GM10248 (cell line): ENCODE results near the gene RAB11B.
"Not testable (repeated sequence)": the region's sequence is repeated elsewhere in the genome, so short reads cannot be mapped to it uniquely, and the experiment has no call there.

ENCODE experiments used
- CTCF ChIA-PET: fragments of 300-600 bp; sonication (Branson Sonifier 250); formaldehyde crosslinking; extraction: SDS; loops from one replicate; lab custom pipeline; 2021; ENCODE audit warnings: antibody characterized with exemption; lab: Yijun Ruan, JAX
- POLR2A ChIA-PET: fragments of 350-650 bp; sonication (Branson Sonifier 250); formaldehyde crosslinking; extraction: SDS; loops from one replicate; lab custom pipeline; 2020; ENCODE audit warnings: antibody characterized with exemption; lab: Yijun Ruan, JAX
- DNase-seq: peaks from one replicate; pipeline ENCODE4 v3.0.0; 2012; ENCODE audit errors: extremely low spot score
- CTCF ChIP-seq: IDR thresholded peaks from 2 replicates; pipeline ENCODE4 v1.5.1; 2012; ENCODE audit warnings: mild to moderate bottlenecking, low read depth; ENCODE audit errors: extremely low read depth, missing control alignments, control extremely low read depth

Gene RAB11B

GRCh38 chr19:8389891-8390616 is at the start of gene RAB11B:
RAB11B (plus strand) TSS chr19:8390360; CDS start chr19:8390417, 57 bp downstream.
- CTCF ChIA-PET = interaction anchor here (1.1 to 6.6 kb wide), 2 partner anchors 23 to 37 kb away, joined by 6 to 31 read pairs; partner anchors contain the start of gene MARCHF2
- no peak for TF ChIP-seq CTCF
- DNase-seq = peak; percentile 99
- POLR2A ChIA-PET = interaction anchor here (0.6 to 1.7 kb wide), 4 partner anchors 56 to 1321 kb away, joined by 3 to 5 read pairs (median 4); partner anchors contain the start of genes TIMM44, ZNF414 and ZNF557

GRCh38 chr19:8341504-8341903 is 48.7 kb upstream of the RAB11B start:
- ChIA-PET POLR2A (interaction anchor here (0.6 to 1.3 kb wide), 3 partner anchors 18 to 68 kb away, joined by 3 to 5 read pairs (median 5); no protein-coding TSS in a partner anchor), CTCF (interaction anchor here (1.4 to 6.4 kb wide), 3 partner anchors 13 to 237 kb away, joined by 3 to 63 read pairs (median 3); no protein-coding TSS in a partner anchor)
- not testable (repeated sequence) for DNase-seq

- POLR2A ChIA-PET = no interaction called here
- no peak for TF ChIP-seq CTCF
- CTCF ChIA-PET = interaction anchor here (1.4 to 6.4 kb wide), 4 partner anchors 12 to 237 kb away, joined by 3 to 63 read pairs (median 4); no protein-coding TSS in a partner anchor
- no peak for DNase-seq
These were observed 47.9 kb upstream of the RAB11B start for GRCh38 chr19:8342316-8342683.

- POLR2A ChIA-PET = no interaction called here
- peak; percentile 99 for DNase-seq
- CTCF ChIA-PET = interaction anchor here (1.1 to 6.4 kb wide), 6 partner anchors 11 to 240 kb away, joined by 3 to 63 read pairs (median 3); no protein-coding TSS in a partner anchor
- no peak for TF ChIP-seq CTCF
These were observed 47.3 kb upstream of the RAB11B start, which contains the start of gene KANK3 for GRCh38 chr19:8342684-8343482. KANK3 (minus strand) TSS chr19:8343262; CDS start chr19:8337828, 5,434 bp downstream.

GRCh38 chr19:8343483-8343844 is 46.7 kb upstream of the RAB11B start:
- DNase-seq = no peak
- ChIA-PET CTCF (interaction anchor here (1.1 to 6.4 kb wide), 4 partner anchors 11 to 240 kb away, joined by 3 to 63 read pairs (median 4); no protein-coding TSS in a partner anchor), POLR2A (no interaction called here)
- TF ChIP-seq CTCF = no peak

GRCh38 chr19:8349629-8350372 is 40.4 kb upstream of the RAB11B start:
- CTCF ChIA-PET, POLR2A ChIA-PET, DNase-seq: not testable (repeated sequence)
